K562 (cell line): ENCODE results near the gene ADORA2A.

Experiments used
- JUN ChIP-seq, 2 experiments: sonication (generic) in 1 of 2; formaldehyde crosslinking in 1 of 2; IDR thresholded peaks; 2 replicates each; pipeline versions ENCODE4 v1.6.1 to v1.8.0; 2012 to 2022; ENCODE audit warnings: borderline replicate concordance in 2 of 2, mild to moderate bottlenecking in 2 of 2, improper control_type of control experiment in 1 of 2, low read depth in 1 of 2, low read length in 1 of 2, missing genetic modification reagents in 1 of 2
- KDM1A ChIP-seq, 2 experiments: fragments of 450-650 bp; IDR thresholded peaks; 2 replicates each; pipeline ENCODE4 v1.6.1; 2016; ENCODE audit warnings: mild to moderate bottlenecking in 2 of 2
- RFX5 ChIP-seq: IDR thresholded peaks from 2 replicates; pipeline ENCODE4 v1.6.1; 2011; ENCODE audit warnings: low read depth, mild to moderate bottlenecking, improper control_type of control experiment, low read length
- SIN3A ChIP-seq, 2 experiments: fragments of 150-350 bp in 1 of 2; IDR thresholded peaks; 2 replicates each; pipeline ENCODE4 v1.6.1; 2011 to 2016; ENCODE audit warnings: borderline replicate concordance in 2 of 2, low read depth in 2 of 2, low read length in 2 of 2, mild to moderate bottlenecking in 2 of 2, moderate library complexity in 2 of 2; ENCODE audit not compliant: control insufficient read depth in 1 of 2
- SRSF1 ChIP-seq: fragments of 200-400 bp; formaldehyde crosslinking; IDR thresholded peaks from 2 replicates; pipeline ENCODE4 v1.6.1; 2017; ENCODE audit warnings: mild to moderate bottlenecking, low read depth, low read length, moderate library complexity
- TAF1 ChIP-seq: IDR thresholded peaks from 2 replicates; pipeline ENCODE4 v1.6.1; 2011; ENCODE audit warnings: mild to moderate bottlenecking, low read length, moderate library complexity; ENCODE audit not compliant: insufficient read depth, control insufficient read depth, severe bottlenecking; ENCODE audit errors: extremely low read depth
- TCF3 ChIP-seq: sonication (generic); formaldehyde crosslinking; IDR thresholded peaks from 2 replicates; pipeline ENCODE4 v1.4.0; 2020; ENCODE audit warnings: mild to moderate bottlenecking, missing genetic modification reagents
- YY1 ChIP-seq, 3 experiments: IDR thresholded peaks; 2 replicates each; pipeline ENCODE4 v1.6.1; 2011; ENCODE audit warnings: low read length in 2 of 3, mild to moderate bottlenecking in 2 of 3, moderate library complexity in 2 of 3, borderline replicate concordance in 1 of 3, control low read depth in 1 of 3, low read depth in 1 of 3; ENCODE audit not compliant: insufficient read depth in 3 of 3, insufficient replicate concordance in 2 of 3, control insufficient read depth in 1 of 3, insufficient read length in 1 of 3; ENCODE audit errors: extremely low read depth in 1 of 3
- TF ChIP-seq, protein P1 (sequence below), 3 experiments: IDR thresholded peaks in 2 of 3; conservative IDR thresholded peaks in 1 of 3; 2 replicates each; pipeline ENCODE4 v1.5.1; 2011 to 2012; ENCODE audit warnings: low read length in 3 of 3, mild to moderate bottlenecking in 3 of 3, control low read depth in 2 of 3, improper control_type of control experiment in 1 of 3, inconsistent platforms in 1 of 3, low read depth in 1 of 3, mixed read lengths in 1 of 3, moderate library complexity in 1 of 3; ENCODE audit not compliant: insufficient read depth in 2 of 3

DNA sequence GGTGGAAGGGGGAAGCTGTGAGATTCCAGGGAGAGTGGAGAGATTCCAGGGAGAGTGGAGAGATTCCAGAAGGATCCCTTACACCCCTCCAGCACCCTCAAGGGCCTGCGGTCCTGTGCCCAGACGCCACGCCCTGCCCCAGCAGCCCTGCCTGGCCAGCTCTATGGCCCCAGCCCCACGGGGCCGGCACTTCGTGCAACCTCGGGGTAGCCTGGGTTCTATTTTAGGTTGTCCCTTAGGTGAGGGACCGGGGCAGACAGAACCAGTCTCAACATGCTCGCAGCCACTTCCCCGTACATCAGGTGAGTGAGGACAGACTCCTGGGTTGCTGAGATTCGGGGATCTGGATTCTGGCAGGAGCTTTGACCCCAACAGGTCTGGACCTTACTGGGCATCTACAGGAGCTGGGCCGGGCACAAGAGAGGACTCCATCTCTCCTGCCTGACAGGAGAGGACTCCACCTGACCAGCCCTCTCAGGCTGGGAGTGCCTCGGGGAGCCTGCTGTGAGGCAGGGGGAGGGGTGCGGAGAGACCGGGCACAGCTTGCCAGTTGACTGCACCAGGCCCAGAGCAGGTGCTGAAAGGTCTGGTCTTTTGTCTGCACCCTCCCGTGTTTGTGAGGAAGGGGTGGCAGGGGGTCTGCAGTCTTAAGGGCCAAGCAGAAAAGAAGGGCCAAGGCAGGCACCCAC, 8.5 kb upstream of the ADORA2A start:
- no peak for TF ChIP-seq JUN (IDR thresholded peaks at IDR 0.05; ENCODE audit: borderline replicate concordance, low read depth, low read length)
- no peak for TF ChIP-seq JUN (CRISPR knock-in tag; IDR thresholded peaks at IDR 0.05; ENCODE audit: borderline replicate concordance)
- TF ChIP-seq SRSF1 = no peak
- TF ChIP-seq TCF3 (CRISPR knock-in tag) = no peak
- TF ChIP-seq, protein P1, sequence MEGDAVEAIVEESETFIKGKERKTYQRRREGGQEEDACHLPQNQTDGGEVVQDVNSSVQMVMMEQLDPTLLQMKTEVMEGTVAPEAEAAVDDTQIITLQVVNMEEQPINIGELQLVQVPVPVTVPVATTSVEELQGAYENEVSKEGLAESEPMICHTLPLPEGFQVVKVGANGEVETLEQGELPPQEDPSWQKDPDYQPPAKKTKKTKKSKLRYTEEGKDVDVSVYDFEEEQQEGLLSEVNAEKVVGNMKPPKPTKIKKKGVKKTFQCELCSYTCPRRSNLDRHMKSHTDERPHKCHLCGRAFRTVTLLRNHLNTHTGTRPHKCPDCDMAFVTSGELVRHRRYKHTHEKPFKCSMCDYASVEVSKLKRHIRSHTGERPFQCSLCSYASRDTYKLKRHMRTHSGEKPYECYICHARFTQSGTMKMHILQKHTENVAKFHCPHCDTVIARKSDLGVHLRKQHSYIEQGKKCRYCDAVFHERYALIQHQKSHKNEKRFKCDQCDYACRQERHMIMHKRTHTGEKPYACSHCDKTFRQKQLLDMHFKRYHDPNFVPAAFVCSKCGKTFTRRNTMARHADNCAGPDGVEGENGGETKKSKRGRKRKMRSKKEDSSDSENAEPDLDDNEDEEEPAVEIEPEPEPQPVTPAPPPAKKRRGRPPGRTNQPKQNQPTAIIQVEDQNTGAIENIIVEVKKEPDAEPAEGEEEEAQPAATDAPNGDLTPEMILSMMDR (IDR thresholded peaks at IDR 0.05 in 2 of 3, conservative IDR thresholded peaks at IDR 0.05 in 1 of 3; ENCODE audit: insufficient read depth in 2 of 3, low read depth in 1 of 3, low read length in 3 of 3) = no peak
- TF ChIP-seq SIN3A (IDR thresholded peaks at IDR 0.05; ENCODE audit: borderline replicate concordance in 2 of 2, control insufficient read depth in 1 of 2, low read depth in 2 of 2, low read length in 2 of 2) = no peak
- no peak for TF ChIP-seq YY1 (IDR thresholded peaks at IDR 0.05; ENCODE audit: borderline replicate concordance in 1 of 3, control insufficient read depth in 1 of 3, extremely low read depth in 1 of 3, insufficient read depth in 3 of 3, insufficient read length in 1 of 3, insufficient replicate concordance in 2 of 3, low read depth in 1 of 3, low read length in 2 of 3)
- TF ChIP-seq RFX5 = no peak
- TF ChIP-seq TAF1 = no peak
- no peak for TF ChIP-seq KDM1A (IDR thresholded peaks at IDR 0.05)
